CD4-positive, alpha-beta T cell treated with Interleukin-21 for 1 hour (primary cell): ENCODE measurements around the gene HAP1.
"Not testable (repeated sequence)": the region's sequence is repeated elsewhere in the genome, so short reads cannot be mapped to it uniquely, and the experiment has no call there.

Source experiments
- DNase-seq: peaks from one replicate; pipeline ENCODE4 v3.0.0-alpha.2; 2020

The HAP1 gene

DNA sequence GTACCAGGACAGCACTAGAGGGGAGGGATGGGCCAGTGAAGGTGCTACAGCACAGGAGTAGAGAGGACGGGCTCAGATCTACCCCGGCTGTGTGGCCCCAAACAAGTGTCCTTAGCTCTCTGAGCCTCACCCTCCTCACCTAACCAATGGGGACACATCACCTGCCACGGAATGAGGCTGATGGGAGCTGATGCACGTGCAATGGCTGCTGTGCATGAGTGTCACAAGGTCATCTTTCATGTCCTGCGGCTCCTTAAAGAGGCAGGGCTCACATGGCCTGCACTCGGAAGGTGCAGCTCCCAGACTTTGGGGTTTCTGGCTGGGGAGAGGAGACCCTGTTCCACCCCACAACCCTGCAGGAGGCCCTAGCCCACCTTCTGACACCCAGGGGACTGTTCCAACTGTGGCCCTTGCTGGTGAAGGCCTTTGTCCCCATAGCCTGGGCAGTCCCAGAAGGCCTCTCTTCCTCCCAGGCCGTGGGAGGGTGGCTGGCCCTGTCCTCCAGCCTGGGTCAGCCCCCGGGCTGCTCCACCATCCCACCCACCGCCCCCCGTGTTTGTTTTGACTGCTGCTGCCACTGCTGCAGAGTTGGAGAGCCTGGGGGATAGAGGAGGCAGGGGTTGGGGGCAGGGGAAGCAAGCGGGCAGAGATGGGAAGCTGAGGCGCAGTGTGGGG is 10.5 kb downstream of the HAP1 start:
- DNase-seq = no peak

DNA sequence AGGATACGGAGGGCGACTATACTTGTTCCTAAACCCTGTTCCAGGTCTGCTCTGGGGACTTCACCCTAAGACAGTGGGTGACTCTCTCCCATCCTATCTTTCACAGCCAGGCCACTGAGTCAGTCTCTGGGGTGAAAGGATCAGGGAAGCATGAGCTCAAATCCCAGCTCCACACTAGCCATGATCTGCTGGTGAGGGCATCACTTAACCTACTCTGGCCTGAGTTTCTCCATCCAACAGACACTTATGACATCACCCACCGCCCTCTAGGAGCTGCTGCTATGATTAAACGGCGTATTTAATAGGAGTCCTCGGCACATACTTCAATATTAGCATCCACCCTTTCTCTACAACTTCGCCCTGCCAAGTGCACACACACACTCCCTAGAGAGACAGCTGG is 12.2 kb downstream of the HAP1 start:
- no peak for DNase-seq

DNA sequence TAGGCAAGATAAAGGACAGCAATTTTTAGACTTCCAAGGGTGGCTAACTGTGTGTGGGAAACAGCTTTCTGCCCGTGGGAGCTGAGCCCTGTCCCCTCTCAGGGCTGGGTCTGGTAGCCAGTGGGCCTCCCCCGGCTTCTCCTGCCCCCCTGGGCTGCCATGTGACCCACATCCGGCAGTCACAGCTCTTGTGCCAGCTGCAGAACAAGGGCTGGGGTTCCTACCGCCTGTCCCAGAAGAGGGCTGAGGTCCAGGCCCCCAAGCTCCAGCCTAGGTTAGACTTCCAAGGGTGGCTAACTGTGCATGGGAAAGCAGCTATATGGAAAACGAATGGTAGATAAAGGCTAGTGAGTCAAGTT is 16.2 kb downstream of the HAP1 start:
- DNase-seq = no peak

DNA sequence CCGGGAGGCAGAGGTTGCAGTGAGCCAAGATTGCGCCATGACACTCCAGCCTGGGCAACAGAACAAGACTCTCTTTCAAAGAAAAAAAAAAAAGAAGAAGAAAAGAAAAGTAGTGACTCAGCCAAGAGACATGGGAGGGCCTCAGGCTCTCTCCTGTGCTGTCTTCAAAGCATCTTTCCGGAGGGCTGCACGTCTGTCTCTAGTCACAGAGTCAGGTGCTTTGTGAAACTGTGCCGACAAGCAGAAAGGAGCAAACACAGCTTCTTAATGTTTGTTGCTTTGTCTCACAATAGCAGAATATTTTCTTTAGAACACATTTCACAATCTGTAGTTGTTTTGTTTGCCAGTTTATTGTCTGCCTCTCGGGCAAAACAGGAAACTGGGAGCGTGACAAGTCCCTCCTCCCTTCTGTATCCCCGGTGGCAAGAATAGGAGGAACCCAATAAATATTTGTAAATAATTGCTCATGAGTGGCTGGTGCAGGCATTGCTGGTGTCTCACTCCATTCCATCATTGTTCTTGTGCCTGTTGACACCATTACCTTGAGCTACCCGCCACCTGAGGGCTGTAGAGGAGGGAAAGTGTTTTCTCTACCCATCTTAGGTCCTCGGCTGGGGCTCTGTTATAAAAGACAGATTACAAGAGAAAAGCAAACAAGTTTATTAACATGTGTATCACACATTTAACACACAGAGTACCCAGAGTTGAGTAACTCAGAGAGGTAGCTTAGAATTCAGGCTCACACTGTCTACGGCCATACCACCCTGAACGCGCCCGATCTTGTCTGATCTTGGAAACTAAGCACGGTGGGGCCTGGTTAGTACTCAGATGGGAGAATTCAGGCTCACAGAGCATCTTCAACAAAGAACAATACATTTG is 16.8 kb downstream of the HAP1 start:
- no peak for DNase-seq

DNA sequence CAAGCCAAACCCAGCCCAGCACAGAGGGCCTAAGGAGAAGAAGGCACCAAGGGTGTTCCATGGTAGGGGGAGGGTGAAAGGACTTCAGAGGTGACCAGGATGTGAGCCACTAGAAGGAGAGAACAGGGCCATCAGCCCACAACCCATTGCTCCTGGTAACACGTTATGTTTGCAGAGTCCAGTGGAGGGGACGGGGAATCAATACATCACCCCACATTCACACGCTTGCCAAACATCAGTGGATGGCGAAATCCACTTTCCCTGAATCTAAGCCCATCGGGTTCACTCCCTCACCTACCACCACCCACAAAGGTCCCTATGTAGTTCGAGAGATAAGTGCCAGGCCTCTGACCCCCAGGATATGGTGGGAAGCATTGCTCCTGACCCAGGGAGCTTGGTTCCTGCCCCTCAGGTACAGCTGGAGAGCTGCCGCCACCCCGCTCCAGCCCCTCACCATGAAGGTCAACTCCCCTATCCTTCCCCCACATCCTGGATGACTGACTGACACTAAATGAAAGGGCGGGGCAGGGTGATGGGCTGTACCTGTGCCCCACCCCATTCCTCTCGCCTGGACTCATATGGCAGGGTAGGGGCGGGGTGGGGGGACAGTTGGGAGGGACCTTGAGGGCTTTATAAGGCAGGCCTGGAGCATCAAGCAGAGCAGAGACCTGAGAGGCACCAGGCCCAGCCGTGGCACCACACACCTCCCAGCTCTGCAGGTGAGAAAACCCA is 22.6 kb downstream of the HAP1 start, which contains the start of gene GAST:
GAST (plus strand) TSS at position 663 of the 732 bp plus-strand sequence. CDS start 3,106 bp downstream, outside the sequence.
- no peak for DNase-seq

DNA sequence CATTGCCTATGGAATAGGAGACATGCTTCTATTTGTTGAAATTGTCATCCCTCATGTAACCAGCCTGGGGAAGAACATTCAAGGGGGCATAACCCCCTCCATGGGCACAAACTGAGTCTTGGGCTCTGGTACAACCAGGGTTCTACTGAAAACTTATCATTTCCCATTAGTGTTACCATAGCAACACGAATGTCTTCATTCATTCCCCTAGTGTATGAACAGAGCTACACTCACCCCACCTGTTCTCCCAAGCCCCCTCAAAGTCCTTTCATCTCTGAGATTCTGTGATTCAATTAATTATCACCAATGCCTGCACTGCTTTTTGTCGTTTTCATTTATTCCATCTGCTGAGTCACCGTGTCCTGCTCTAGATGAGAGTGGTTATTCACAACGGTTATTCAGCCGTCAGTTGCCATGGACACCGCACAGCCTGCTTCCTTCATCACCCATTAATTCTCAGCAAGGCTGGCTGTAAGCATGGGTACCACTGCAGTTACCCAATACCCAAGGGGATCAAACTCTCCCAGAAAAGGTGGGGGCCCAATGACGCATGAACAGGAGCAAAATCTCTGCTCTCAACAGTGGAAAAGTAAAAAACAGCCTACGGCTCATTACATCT is 23.9 kb downstream of the HAP1 start:
- DNase-seq = no peak

DNA sequence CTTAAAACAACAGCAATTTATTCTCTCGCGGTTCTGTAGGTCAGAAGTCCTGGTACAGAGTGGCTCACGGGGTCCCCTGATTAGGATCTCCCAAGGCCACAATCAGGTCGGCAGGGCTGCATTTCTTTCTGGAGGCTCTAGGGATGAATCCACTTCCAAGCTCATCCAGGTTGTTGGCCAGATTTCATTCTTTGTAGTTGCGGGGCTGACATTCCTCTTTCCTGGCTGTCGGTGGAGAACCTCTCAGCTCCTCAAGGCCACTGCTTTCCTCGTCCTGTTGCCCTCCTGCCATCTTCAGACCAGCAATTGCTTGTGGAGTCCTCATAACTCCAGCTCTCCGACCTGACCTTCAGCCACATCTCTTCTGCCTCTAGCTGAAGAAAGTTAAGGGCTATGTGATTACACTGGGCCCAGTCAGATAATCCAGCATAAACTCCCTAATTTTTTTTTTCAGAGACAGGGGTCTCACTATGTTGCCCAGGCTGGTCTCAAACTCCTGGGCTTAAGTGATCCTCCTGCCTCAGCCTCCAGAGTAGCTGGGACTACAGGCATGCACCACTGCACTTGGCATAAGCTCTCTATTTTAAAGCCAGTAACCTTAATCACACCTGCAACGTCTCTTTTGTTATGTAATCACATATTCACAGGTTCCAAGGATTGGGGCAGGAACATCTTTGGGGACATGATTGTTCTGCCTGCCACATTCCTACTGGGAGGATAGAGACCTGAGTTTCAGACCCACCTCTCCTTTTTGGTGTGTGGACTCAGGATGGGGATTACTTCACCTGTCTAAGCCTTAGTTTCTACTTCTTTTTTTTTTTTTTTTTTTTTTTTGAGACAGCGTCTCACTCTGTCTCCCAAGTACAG is 26.4 kb downstream of the HAP1 start:
- no peak for DNase-seq

DNA sequence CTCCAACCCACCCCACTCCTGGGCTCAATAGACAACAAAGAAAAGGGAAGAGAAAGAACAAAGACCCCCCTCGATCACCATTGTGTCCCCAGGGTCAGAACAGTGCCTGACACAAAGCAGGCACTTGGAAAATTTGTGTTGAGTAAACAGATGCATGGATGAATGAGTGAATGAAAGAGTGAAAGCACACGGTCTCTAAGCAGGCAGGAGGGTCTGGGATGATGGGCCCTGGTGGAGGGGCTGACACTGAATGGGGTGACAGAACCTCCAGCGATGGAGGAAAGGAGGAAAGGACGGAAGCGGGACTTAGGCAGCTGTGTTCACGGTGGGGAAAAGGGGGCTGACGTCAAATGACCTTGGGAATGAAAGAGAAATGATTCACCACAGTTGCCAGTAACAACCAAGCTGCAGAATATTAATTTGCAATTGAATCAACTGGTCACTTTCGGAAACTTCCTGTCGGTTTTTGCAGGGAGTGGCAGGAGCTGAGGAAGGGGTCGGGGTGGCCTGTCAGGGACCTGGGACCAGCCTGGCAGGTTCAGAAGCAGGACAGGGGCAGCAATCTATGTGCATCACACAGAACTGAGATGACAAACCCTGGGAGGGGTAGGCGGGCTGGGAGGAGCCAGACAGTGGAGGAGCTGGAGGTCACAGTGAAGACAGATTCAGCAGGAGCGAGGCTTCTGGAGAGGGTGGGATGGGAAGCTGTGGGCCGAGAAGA is 29.0 kb downstream of the HAP1 start:
- no peak for DNase-seq

DNA sequence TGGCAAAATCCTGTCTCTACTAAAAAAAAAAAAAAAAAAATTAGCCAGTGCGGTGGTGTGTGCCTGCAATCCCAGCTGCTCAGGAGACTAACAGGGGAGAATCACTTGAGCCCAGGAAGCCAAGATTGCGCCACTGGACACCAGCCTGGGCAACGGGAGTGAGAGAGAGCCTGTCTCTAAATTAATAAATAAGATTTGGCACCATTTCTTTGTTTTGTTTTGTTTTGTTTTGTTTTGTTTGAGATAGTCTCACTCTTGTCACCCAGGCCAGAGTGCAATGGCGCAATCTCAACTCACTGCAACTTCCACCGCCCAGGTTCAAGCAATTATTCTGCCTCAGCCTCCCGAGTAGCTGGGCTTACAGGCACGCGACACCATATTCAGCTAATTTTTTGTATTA is 31.7 kb downstream of the HAP1 start:
- no peak for DNase-seq

DNA sequence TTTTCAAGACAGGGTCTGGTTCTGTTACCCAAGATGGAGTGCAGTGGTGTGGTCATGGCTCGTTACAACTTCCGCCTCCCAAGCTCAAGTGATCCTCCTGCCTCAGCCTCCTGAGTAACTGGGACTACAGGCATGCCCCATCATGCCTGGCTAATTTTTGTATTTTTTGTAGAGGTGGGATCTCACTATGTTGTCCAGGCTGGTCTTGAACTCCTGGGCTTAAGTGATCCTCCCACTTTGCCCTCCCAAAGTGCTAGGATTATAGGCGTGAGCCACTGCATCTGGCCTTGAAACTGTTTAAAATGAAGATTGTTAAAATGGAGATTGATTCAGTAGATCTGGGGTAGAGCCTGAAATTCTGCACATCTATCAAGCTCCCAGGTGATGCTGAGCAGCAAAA is 33.6 kb downstream of the HAP1 start:
- DNase-seq = not testable (repeated sequence)

DNA sequence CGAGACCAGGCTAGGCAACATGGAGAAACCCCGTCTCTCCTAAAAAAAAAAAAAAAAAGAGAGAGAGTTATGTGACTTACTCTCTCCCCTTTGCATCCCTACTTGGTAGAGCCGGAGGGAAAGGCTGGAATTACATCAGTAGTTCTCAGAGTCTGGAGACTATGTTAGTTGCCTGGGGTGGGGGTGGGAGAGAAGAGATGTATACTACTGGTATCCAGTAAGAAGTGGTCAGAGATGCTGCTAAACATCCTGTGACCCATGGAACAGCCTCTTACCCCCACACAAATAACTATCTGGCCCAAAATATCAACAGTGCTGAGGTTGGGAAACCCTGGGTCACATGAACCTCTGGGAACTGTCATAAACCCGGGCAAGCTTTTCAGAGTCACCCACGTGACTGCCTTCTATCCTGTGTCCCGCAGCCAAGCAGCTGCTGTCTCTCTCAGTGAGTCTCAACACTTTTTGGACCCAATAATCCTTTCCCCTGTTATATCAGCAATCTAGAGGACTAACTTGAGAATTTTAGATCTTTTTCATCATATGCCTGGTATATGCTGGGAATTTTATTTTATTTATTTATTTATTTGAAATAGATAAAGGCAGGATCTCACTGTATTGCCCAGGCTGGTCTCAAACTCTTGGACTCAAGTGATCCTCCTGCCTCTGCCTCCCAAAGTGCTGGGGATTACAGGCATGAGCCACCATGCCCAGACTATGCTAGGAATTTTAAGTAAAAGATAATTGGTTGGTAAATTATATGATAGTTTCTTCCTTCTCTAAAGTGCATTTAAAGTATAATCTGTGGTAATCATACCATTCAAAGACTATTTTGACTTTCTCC is 37.1 kb downstream of the HAP1 start:
- no peak for DNase-seq

DNA sequence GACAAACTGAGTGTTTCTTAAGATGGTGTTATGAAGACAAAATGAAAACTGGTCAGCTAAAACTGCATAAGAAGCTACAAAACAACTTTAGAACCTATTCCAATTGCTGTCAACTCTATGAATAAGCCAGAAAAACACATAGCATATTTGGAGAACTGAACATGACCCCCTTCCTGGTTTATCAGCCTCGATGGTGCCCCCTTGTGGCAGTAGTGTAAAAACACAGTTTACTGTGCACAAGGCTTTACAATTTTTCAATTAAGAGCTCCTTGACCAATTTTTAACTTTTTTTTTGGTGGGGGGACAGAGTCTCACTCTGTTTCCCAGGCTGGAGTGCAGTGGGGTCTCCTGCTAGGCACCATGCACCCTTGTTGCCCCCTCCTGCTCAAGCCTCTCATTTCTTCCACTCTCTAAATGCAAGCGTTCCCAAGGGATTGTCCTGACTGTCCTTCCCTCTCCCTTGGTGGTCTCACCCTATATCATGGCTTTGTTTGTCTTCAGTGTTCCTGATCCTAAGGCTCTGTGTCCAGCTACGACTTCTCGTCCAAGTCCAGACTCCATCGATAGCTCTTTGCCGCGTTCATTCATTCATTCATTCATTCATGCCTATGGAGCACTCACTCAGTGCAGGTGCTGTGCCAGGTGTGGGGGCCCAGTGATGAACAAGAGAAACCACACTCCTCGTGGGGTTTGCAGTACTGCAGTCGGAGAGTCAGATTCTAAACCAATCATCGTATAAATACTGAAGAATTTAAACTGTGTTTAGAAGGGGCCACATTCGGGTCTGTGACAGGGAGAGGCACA is 38.3 kb downstream of the HAP1 start:
- DNase-seq = peak; percentile 84

DNA sequence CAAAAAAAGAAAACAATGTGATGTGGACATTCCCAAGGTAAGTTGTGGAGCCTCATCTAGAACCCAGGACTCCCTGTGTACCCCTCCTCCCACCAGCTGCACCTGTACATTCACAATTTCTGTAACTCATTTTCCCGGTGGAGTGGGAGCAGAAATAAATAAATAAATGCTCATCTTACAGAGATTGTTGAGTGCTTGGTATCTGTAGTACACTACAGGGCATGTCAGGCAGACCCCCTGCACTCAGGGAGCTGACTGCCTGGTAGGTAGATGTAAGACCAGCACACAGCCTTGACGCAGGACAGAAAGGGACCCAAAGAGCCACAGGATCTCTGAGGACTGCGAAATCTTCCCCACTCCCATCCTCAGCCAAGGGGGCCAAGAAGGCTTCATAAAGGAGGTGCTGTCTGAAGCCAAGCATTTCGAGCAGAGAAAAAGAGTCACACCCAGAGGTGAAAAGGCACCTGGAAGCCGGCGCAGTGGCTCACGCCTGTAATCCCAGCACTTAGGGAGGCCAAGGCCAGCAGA is 39.2 kb downstream of the HAP1 start:
- DNase-seq = no peak

DNA sequence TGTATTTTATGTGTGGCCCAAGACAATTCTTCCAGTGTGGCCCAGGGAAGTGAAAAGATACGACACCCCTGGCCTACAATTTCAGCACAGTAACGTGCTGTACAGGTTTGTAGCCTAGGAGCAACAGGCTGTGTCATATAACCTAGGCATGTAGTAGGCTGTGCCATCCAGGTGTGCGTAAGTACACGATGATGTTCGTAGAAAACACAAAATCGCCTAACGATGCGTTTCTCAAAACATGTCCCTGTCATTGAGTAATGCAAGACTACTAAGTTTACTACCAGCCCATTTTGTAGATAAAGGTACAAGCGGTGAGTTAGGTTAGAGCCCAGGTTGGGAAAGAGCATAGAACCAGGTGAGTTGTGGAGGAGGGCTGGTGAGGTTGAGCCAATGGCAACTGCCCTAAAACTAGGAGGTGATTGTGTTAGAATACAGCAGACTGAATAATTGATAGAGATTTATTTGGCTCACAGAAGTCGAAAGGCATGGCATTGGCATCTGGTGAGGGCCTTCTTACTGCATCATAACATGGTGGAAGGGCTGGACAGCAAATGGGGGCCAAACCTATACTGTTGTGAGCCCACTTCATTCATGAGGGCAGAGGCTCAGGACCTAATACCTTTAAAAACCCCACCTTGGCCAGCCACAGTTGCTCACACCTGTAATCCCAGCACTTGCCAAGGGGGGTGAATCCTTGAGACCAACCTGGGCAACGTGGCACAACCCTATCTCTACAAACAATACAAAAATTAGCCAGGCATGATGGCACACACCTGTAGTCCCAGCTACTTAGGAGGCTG is 41.5 kb downstream of the HAP1 start:
- peak; percentile 42 for DNase-seq

DNA sequence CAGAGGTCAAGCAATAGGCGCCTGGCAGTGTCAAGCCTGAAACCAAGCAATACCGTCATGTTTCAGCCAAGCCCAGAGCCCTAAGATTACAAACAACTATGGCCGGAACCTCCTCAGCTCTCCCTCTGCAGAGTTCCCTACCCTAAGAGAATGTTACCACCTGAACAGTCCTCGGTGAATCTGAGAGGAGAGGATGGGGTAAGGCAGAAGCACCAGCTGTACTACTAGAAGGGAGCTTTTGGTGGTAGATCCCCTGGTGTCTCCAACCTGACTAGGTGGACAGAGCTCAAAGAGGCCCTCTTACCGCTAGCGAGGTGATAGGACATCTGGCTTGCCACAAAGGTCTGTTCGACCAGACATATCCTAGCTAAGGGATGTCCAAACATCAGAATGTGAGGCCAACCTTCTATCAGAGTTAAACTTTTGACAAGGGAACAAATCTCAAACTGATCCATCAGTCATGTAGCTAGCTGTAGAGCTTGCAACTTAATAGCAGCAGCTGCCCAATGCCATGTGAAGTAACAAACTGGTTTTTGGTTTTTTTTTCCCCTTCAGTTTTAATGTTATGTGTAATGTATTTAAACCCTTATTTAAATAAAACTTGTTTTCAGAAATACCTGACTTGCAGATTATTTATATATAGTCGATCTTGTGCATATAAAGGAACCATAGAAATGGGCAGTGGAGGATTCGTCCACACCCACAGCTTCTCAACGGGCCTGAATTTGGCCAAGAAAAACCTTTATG is 43.2 kb downstream of the HAP1 start:
- DNase-seq = peak; percentile 46

DNA sequence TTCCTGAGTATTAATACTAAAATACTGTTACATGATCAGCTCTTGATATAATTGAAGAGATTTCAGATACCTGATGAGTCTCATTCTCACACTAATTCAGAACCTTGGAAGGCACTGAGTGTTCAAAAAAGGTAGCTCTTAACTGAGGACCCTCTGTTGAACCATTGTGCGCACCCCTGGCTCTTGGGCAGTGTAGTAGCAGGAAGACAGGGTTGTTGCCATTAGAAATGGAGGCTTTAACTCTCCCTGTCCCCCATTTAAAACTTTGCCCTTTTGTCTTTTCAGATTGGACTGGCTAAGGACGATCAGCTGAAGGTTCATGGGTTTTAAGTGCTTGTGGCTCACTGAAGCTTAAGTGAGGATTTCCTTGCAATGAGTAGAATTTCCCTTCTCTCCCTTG is 43.9 kb downstream of the HAP1 start:
- DNase-seq = no peak

DNA sequence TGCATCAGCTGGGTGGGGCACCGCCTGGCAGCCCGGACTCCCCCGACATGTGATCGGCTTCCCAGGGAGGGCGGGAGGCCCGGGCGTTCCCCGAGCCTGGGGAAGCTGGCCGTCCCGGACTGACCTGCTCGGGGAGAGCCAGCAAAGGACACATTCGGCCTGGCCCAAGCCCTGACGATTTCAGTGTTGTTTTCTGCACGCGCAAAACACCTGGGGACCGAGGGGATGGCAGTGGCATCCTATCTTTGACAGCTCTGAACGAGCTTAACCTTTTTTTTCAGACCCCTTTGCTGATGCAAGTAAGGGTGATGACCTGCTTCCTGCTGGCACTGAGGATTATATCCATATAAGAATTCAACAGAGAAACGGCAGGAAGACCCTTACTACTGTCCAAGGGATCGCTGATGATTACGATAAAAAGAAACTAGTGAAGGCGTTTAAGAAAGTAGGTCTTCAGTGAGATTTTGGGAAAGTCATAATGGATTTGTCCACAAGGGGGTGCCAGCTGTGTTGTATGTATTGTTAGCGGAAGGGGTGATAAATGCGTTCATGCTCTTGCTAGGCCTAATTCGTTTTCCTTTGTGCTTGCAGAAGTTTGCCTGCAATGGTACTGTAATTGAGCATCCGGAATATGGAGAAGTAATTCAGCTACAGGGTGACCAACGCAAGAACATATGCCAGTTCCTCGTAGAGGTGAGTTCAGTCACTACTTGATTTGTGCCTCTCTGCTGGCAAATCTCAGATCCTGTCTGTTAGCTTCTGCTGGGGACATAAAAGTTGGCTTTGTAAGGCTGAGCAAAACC is 44.7 kb downstream of the HAP1 start:
- DNase-seq = peak; percentile 75
